NCI-H128 (cell line): ENCODE results near the gene SLF2.

Experiments used
- DNase-seq: peaks from one replicate; lab custom pipeline; 2025; ENCODE audit not compliant: unreplicated experiment; lab: John Stamatoyannopoulos, UW

SLF2 gene

DNA sequence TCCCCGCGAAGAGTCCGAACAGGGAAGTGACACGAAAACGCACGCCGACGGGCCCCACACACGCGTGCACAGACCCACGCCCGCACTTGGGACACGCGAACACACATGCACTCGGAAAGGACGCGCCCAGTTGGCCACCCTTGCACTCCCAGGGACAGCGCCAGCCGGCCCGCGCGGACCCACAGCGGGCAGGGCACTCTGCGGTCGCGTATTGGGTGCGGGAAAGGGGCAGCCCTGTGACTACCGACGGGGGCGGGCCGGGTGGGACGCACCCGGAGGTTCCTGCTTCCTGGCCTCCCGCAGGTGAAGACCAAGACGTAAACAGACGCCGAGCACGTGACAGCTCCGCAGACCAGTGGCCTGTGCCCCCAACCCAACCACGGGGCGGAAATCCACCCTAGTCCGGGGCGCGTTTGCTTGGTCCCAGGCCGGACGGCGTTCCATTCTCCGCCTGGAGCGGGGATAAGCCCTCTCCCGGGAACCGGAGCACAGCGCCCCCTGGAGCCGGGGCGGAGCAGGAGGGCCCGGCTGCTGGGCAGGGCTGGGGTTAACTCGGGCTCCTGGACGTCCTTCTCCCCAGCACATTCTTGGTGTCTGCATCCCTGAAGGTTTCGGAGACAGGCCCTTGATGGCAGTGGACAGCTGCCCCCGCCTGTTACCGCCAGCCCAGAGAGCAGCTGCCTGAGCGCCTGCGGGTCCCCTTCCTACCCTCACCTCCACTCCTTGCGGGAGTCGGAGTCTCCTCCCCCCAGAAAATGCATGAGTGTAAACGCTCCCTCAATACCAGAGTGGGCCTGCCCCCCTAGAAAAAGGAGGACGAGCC, 84.8 kb downstream of the SLF2 start:
- DNase-seq, result peak; percentile 38

DNA sequence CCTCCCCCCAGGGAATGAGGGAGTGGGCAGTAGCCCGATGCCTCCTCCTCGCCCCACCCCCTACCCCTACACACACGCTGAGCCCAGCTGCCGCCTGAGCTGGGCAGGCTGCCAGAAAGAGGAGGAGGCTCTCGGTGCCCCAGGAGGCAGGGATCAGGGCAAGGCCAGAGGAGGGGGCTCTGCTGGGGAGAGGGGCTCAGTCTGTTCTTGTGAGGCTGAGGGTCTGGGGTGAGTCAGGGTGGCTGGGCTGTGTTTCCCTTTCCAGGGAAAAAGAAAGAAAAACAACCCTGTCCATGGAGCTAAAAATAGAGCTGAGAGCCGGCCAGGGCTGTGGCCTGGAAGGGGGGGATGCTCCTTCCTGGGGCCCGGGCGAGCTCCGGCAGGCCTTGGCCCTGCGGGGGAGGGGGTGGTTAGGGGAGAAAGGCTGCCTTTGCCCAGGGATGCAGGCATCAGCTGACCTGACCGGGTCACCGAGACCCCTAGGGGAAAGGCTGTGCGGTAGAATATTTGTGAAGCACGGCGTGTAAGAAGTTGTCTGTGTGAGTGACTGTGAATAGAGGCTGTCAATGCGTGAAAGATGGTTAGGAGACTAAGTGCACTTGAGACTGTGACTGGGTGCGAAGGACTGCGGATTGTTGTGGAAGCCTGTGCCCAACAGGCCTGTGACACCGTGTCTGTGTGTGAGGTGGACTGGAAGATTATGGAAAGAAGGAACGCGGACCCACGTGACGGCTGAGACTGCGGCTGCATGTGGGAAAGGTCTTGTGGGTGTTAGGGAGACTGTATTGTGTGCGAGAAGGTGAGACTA, 85.6 kb downstream of the SLF2 start:
- DNase-seq, result peak; percentile 76

DNA sequence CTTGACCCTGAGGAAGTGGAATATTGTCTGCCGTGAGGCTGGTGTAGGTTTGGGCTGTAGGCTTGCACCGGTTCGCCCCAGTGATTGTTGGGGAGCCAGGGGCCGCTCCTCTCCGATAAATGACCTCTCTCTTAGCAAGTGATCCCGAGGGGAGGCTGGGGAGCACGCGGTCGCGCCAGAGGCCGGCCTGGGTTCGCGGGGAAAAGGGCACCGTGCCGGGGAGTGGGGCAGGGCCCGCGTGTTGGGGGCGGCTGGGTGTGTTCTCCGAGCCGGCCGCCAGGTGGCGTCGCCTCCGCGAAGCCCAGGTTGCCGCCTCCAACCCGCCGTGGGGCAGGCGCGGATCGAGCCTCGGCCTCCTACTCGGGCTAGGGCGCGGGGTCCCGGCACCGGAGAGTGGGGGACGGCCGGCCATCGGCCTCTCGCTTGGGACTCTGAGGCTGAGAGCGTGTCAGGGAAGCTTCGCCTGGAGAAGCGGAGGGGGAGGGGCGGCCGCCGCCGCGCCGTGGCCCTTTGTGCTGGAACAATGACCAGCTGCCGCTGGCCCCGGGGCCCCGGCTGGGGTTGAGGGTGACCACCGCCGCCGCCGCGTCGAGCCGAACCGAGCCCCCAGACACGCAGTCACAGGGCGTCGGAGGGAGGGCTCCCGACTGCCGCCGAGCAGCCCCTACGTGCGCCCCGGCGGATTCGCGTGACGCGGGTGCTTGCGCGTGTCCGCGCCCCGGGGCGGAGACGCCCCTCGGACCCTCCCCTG, 86.4 kb downstream of the SLF2 start:
- peak; percentile 22 for DNase-seq

DNA sequence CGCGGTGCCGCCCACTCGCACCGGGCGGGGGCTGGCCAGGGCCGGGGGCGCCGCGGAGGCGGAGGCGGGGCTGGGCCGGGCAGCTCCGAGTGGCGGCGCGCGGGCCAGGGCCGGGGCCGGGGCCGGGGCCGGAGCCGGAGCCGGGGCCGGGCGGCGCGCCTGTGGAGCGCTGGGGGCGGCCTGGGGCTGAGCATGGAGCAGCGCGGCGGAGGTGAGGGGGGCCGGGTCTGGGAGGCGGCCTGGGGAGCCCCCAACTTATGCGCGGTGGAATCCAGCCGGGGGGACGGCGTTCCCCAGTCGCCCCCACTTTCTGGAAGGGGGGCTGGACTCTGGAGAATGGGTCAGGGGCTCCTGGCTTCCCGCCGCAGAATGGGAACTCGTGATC, 87.0 kb downstream of the SLF2 start, which contains the start of gene LZTS2:
Gene LZTS2 (plus strand): TSS at position 67 of the 385 bp plus-strand sequence. CDS start 2,731 bp downstream, outside the sequence.
- peak; percentile 13 for DNase-seq

DNA sequence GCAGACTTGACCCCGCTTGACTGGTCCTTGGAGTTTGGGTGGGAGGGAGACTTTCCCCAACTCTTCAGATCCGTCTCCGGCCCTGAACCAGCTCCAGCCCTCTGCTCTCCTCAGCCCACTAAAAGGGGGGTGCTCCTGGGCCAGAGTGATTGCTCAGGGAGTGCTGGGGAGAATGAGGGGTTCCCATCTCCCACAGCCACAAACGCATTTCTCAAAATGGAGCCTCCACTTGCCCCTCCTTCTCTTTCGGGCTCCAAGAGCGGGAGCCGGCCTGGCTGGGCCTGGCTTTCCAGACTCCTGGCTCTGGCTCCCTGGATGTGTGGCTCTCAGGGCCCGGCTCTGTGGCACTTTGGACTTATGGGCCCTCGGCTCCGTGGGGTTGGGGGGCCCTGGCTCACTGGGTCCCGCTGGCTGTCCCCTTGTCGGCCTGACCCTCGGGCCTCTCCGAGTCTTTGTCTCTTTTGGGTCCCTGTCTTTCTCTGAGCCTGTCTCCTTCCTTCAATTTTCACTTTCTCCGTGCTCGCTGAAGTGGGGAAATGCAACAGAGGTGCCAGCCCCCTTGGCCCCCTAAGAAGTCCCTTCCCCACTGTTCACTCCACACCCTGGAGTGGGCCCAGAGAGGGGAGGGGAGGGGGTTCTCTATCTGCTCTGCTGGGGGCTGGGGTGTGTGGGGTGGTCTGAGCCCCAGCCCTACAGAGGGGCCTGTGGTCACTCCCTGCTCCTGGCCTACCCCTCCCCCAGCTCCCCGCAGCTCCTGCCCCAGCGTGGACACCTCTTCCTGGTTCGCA, 87.6 kb downstream of the SLF2 start:
- DNase-seq, result no peak

DNA sequence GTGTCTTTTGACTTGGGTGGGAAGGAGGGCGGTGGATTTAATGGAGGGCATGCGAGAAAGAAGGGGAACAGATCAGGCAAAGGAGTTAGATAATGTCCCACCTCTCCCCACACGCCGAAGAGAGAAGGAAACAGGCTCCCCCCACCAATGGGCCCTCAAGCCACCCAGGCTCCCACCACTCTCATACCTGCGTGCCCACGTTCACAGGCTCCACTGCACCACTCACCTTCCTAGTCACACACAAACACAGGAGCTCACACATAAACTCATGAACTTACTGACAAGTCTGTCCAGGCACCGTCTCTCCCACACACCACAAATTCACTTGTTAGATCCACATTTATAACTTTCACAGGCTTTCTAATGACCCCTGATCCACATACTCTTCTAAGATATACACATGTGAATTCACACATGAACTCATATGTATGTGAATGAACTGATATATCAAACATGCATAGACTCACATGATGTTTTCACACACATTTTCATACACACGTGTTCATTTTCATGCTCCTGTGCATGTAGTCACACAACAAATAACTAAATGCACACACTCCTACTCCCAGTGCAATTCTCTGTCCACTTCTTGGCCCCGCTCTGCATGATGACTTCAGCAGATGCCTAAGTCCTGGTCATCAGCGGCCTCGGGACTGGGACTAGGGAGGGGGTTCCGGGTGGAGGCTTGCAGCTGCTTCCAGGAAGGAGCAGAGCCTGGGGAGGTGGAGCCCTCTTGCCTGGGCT, 88.3 kb downstream of the SLF2 start:
- DNase-seq, result no peak

DNA sequence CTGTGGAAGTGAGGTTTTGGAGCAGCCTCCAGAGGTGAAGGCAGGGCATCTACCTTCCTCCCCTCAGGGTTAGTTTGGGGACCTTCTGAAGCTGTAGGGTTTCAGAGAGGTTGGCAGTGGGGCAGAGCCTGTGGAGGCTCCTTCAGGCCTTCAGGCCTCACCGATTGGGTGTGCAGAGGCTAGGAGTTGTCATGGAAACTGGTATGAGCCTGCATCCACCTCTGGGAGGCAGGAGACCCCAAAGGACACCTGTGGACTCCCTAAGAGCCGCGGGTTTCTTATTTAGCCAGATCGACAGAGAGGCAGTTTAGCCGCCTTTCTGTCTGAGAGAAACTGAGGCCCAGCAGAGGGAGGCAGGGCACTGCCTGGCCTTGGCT, 88.9 kb downstream of the SLF2 start:
- no peak for DNase-seq

DNA sequence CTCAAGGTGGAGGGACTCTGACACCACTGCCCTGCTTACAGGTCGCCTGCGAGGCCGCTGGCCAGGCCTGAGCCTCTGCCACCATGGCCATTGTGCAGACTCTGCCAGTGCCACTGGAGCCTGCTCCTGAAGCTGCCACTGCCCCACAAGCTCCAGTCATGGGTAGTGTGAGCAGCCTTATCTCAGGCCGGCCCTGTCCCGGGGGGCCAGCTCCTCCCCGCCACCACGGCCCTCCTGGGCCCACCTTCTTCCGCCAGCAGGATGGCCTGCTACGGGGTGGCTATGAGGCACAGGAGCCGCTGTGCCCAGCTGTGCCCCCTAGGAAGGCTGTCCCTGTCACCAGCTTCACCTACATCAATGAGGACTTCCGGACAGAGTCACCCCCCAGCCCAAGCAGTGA, 89.7 kb downstream of the SLF2 start:
- no peak for DNase-seq

DNA sequence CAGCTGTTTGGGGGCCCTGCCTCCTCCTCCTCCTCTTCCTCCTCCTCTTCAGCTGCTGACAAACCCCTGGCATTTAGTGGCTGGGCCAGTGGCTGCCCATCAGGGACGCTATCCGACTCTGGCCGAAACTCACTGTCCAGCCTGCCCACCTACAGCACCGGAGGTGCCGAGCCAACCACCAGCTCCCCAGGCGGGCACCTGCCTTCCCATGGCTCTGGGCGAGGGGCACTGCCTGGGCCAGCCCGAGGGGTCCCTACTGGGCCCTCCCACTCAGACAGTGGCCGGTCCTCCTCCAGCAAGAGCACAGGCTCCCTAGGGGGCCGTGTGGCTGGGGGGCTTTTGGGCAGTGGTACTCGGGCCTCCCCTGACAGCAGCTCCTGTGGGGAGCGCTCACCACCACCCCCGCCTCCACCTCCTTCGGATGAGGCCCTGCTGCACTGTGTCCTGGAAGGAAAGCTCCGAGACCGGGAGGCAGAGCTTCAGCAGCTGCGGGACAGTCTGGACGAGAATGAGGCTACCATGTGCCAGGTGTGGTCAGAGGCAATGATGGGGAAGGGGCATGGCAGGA, 91.0 kb downstream of the SLF2 start:
- DNase-seq, result no peak

DNA sequence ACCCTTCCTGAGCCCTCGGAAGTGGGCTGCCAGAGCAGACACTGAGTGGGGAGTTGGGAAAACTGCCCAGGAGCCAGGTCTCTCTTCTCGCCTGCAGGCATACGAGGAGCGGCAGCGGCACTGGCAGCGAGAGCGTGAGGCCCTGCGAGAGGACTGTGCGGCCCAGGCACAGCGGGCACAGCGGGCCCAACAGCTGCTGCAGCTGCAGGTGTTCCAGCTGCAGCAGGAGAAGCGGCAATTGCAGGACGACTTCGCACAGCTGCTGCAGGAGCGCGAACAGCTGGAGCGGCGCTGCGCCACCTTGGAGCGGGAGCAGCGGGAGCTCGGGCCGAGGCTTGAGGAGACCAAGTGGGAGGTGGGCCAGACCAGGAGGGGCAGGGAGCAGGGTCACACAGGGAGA, 92.6 kb downstream of the SLF2 start:
- no peak for DNase-seq

DNA sequence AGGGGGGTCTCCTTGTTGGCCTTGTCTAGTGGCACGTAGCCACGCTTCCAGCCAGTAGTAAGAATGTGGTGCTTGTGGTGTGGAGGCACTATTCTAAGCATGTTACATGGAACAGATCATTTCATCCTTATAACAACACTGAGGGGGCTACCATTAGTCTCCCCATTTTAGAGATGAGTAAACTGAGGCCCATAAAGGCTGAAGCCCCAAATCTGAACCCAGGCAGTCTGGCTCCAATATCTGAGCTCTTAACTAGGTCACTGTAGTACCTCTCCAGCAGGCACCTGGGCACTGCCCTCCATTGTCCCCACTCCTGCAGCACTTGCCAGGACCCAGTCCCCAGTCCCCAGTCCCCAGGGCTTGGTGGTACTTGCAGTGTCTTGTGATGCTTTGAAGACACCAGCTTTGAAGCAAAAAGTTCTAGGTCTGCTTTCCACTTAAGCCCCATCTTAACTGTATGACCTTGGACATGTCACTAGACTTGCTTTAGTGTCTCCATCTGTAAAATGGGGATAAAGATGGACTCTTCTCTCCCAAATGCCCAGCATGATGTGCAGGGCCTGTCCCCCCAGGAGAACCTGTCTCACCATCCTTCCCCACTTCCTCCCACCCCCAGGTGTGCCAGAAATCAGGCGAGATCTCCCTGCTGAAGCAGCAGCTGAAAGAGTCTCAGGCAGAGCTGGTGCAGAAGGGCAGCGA, 93.3 kb downstream of the SLF2 start:
- no peak for DNase-seq

DNA sequence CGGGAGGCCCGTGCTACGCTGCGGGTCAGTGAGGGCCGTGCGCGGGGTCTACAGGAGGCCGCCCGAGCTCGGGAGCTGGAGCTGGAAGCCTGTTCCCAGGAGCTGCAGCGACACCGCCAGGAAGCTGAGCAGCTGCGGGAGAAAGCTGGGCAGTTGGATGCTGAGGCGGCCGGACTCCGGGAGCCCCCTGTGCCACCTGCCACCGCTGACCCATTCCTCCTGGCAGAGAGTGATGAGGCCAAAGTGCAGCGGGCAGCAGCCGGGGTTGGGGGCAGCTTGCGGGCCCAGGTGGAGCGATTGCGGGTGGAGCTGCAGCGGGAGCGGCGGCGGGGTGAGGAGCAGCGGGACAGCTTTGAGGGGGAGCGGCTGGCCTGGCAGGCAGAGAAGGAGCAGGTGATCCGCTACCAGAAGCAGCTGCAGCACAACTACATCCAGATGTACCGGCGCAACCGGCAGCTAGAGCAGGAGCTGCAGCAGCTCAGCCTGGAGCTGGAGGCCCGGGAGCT, 93.9 kb downstream of the SLF2 start:
- no peak for DNase-seq

DNA sequence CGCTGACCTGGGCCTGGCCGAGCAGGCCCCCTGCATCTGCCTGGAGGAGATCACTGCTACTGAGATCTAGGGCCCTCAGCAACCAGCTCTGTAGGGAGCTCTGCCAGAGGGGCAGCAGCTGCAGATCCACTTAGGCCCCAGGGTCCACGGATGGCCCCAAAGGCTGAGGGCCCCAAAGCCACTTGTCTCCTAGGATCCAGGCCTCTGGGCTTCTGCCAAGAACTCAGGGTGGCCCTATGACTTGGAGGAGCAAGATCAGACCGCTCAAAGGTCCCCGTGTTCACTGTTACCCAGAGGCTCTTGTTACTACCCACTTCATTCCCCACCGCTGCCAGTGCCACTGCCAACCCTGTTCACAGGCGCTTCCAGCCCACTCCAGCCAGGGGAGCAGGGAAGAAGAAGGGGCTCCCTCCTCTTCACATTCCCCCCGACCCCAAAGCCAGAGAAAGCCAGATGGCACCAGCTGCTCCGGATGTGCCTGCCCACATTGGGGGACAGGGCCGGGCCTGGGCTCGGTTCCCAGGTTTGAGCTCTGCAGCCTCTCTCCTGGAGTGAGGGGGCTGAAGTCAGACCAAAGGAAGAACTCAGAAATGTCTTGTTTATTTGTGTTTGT, 94.4 kb downstream of the SLF2 start:
- no peak for DNase-seq

DNA sequence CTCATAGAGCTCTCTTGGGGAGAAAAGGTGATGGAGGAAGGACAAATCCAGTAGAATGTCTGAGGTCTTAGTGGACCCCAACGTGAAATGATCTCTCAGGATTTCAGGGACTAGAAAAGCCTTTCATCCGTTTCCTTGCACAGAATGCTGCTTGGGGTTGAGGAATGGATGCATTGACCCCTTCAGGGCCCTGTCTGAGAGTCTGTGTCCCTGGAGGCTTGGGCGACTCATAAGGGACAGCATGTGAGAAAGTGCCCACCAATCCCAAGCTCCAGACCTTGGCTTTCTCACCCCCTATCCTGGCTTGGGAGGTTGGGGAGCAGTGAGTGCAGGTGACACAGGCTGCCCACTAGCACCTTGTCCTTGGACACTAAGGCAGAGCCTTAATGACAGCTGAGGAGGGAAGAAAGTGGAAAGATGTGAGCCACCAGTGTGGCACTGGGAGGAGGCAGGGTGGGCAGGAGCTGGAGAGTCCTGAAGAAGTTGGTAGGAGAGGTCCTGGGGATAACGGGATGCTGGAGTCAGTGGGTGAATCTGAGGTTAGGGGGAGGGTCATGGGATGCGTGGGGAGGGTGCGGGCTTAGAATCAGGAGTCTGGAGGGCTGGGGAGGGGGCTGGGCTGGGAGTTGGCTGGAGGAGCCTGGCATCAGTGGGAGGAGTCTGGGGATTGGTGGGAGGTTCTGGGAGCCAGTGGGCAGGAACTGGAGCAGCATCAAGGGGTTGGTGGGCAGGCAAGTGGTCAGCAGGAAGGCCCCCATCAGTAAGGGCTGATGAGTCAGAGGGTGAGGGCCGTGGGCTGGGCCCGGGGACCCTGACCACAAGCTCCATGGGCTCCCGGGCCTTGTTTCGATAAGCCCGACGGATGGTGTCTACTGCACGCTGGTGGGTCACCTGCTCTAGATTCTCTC, 95.4 kb downstream of the SLF2 start:
- no peak for DNase-seq

DNA sequence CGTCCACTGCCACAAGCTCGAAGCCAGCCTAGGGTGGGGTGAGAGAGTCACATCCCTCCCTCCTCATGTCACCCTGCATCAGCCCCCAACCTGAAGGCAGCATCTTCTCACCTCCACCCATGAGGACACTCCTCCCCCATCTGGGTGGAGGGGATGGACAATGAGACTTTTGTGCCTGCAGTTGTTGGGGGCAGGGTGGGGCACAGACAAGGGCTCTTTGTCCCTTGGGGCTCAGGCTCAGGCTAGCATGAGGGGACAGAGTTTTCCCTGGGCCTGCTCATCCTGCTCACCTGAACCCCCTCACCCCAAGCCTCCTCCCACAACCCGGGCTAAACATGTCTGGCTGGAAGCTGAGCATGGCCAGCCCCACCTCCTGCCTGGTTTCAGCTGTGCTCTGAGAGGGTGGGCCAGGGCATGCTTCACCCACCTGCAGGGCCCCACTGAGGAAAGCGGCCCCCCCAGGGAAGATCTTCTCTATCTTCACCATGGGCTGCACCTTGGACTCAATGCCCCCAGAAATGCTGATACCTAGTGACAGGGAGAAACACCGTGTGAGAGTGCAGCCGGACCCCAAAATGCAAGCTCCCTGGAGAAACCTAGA, 96.2 kb downstream of the SLF2 start:
- DNase-seq, result no peak

DNA sequence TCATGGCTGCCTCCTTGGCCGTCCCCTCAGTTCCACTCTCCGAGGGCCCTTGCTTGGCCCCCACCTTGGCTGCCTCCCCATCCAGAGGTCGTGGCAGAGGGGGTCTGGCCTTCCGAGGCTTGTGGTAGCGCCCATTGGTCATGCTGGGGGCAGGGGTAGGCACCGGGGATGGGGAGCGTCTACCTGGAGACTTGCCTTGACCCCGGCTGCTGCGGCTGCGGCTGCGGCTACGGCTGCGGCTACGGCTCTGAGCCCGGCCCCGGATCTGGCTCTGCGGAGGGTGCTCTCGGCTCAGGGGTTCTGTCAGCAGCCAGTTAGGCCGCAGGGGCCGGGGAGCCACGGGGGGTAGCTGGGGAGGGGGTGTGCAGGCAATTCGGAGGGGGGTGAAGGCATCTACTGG, 97.6 kb downstream of the SLF2 start:
- no peak for DNase-seq
